ENCODE results near the gene MYL10.

Gene MYL10

DNA sequence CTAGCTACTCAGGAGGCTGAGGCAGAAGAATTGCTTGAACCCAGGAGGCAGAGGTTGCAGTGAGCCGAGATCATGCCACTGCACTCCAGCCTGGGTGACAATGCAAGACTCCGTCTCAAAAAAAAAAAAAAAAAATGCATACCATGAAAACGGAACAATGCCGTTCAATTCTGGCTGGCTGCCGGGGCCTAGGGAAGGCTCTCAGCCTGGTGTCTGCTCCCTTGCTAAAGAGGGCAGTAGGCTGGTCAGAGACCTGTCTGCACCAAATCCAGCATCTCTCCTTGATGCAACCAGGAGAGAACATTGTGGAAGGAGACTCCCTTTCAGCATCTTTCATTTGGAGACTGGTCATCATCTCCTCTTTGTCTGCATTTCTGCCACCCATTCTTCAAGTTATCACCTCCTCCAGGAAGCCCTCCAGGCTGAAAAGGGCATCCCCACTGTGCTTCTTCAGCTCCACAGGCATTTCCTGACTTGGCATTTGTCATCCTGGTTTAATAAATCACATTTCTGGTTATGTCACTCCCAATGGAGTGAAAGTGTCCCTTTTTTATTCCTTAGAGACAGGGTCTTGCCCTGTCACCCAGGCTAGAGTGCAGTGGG lies 24.7 kb downstream of the MYL10 start:
- H3K4me3 ChIP-seq (ENCODE audit: low read depth, low read length), result no peak overlapping the region
- DNase-seq (ENCODE audit: low read depth), result no peak
- TF ChIP-seq, protein P1, sequence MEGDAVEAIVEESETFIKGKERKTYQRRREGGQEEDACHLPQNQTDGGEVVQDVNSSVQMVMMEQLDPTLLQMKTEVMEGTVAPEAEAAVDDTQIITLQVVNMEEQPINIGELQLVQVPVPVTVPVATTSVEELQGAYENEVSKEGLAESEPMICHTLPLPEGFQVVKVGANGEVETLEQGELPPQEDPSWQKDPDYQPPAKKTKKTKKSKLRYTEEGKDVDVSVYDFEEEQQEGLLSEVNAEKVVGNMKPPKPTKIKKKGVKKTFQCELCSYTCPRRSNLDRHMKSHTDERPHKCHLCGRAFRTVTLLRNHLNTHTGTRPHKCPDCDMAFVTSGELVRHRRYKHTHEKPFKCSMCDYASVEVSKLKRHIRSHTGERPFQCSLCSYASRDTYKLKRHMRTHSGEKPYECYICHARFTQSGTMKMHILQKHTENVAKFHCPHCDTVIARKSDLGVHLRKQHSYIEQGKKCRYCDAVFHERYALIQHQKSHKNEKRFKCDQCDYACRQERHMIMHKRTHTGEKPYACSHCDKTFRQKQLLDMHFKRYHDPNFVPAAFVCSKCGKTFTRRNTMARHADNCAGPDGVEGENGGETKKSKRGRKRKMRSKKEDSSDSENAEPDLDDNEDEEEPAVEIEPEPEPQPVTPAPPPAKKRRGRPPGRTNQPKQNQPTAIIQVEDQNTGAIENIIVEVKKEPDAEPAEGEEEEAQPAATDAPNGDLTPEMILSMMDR (conservative IDR thresholded peaks at IDR 0.05; ENCODE audit: low read depth, low read length), result no peak

- no peak overlapping the region for H3K4me3 ChIP-seq (ENCODE audit: low read depth, low read length)
- DNase-seq (ENCODE audit: low read depth), result peak; percentile 75
- TF ChIP-seq, protein P1 (conservative IDR thresholded peaks at IDR 0.05; ENCODE audit: low read depth, low read length), result peak; percentile 92
Observed at GRCh38 chr7:101602484-101603241, 26.4 kb downstream of the MYL10 start.

DNA sequence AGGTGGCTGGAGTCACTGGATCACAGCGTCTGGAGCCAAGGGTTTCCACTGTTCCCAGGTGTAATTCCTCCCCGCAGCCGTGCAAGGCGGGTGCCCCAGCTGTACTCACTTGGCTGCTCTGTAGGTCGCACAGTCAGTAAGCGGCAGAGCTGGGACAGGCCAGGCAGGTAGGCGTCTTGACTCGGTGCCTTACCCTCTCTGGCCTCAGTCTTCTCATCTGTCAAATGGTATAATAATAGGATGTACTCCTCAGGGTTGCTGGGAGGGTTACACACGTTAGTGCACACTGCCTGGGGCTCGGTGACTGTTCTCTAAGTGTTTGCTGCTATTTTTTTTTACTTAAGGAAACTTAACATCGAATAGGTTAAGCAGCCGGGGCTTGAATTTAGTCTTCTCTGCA lies 27.0 kb downstream of the MYL10 start:
- H3K4me3 ChIP-seq (ENCODE audit: low read depth, low read length), result no peak overlapping the region
- TF ChIP-seq, protein P1 (conservative IDR thresholded peaks at IDR 0.05; ENCODE audit: low read depth, low read length), result no peak
- no peak for DNase-seq (ENCODE audit: low read depth)

- no peak for DNase-seq (ENCODE audit: low read depth)
- no peak overlapping the region for H3K4me3 ChIP-seq (ENCODE audit: low read depth, low read length)
- TF ChIP-seq, protein P1 (conservative IDR thresholded peaks at IDR 0.05; ENCODE audit: low read depth, low read length), result no peak
Observed at GRCh38 chr7:101599787-101600186, 29.3 kb downstream of the MYL10 start.

DNA sequence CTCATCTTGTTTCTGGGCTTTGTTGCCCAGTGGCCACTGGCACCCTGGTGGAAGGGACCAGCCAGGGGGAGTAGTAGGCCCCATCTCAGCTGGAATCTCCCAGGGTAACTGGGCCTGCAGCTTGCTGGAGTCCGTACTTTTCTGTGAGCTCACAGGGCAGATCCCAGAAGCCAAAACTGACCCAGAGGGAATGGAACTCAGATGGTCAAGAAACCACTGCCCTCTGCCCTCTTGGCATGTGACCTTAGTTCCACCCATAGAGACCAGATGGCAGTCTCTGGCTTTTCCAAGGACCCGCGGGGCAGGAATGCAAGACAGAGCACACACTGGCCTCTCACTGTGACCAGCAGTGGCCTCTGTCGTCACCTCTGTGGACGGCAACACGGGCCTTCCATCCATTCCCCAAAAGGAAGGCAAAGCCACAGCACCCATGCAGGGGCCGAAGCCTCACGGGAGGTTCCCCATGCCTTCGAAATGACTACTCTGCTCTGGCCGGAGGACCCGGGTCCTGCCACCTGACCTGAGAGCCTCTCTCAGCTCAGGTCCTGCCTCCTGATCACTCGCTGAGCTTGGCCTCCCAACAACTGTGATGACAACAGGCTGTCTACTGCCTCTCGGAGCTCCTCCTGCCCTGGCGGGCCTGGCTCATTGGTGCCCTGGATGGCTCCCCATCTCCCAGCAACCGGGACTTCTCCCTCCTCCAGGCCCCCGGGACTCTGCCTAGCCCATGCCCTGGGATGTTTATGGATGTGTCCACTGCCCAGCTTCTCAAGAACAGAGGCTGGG lies 29.9 kb downstream of the MYL10 start:
- no peak for DNase-seq (ENCODE audit: low read depth)
- H3K4me3 ChIP-seq (ENCODE audit: low read depth, low read length), result no peak overlapping the region
- TF ChIP-seq, protein P1 (conservative IDR thresholded peaks at IDR 0.05; ENCODE audit: low read depth, low read length), result no peak

DNA sequence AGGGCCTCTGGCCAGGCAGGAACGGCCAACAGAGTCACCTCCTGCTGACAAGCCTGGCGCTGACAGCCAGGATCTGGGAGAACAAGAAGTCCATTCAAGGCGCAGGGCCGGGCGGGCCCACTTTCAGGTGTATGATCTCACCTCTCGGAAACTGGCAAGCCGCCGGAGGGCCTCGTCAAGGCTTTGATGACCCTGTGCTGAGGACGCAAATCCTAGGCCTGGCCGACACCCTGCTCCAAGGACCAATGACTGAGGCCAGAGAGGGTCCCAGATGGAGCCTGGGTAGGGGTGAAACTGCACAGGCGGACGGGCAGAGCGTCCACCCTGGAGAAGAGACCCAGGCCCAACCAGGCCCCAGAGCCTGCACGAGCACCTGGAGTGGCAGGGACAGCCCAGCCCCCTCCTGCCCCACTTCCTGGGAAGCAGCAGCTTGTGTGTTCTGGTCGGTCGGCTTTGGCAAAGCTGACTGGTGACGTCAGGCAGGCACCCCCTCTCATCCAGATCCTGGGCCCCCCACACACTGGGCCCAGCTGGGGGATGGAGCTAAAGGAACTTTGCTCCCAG lies 30.6 kb downstream of the MYL10 start:
- no peak for DNase-seq (ENCODE audit: low read depth)
- H3K4me3 ChIP-seq (ENCODE audit: low read depth, low read length), result no peak overlapping the region
- TF ChIP-seq, protein P1 (conservative IDR thresholded peaks at IDR 0.05; ENCODE audit: low read depth, low read length), result no peak
